Heart left ventricle (tissue), 16 donors: ENCODE measurements around the gene SERP1. TPM values are rescaled to one million over a fixed set of nuclear protein-coding genes. Genes with fewer than 3 reads are reported as not detected.

Experiments
- ATAC-seq, 4 donors: fragments of 200-7000 bp; cut with Tn5 transposase; one replicate each; pipeline ENCODE4 v1.9.1; 2020 to 2022; ENCODE audit warnings: moderate library complexity in 4 of 4, mild to moderate bottlenecking in 3 of 4, moderate number of reproducible peaks in 1 of 4
- DNase-seq, 5 donors: peaks; one replicate each; pipeline ENCODE4 v3.0.0-alpha.2; 2020
- H3K27ac ChIP-seq, 12 donors: fragments of 200-600 bp; sonication (generic) in 4 of 12; one replicate each; pipeline versions ENCODE4 v1.5.0 to v1.8.0; 2016 to 2022; ENCODE audit warnings: mild to moderate bottlenecking in 2 of 12
- H3K27me3 ChIP-seq, 9 donors: fragments of 200-600 bp; sonication (generic) in 2 of 9; one replicate each; pipeline versions ENCODE4 v1.5.1 to v1.8.0; 2016 to 2022; ENCODE audit warnings: mild to moderate bottlenecking in 3 of 9
- H3K36me3 ChIP-seq, 9 donors: fragments of 200-600 bp; sonication (generic) in 2 of 9; one replicate each; pipeline versions ENCODE4 v1.5.0 to v1.8.0; 2018 to 2022; ENCODE audit warnings: mild to moderate bottlenecking in 2 of 9
- H3K4me1 ChIP-seq, 12 donors: fragments of 200-600 bp; sonication (generic) in 4 of 12; one replicate each; pipeline versions ENCODE4 v1.5.0 to v1.8.0; 2016 to 2022; ENCODE audit warnings: mild to moderate bottlenecking in 3 of 12
- H3K4me3 ChIP-seq, 12 donors: fragments of 200-600 bp; sonication (generic) in 4 of 12; one replicate each; pipeline versions ENCODE4 v1.5.0 to v1.8.0; 2017 to 2022; ENCODE audit warnings: mild to moderate bottlenecking in 9 of 12, moderate library complexity in 4 of 12
- H3K9me3 ChIP-seq, 12 donors: fragments of 200-600 bp; sonication (generic) in 4 of 12; one replicate each; pipeline versions ENCODE4 v1.5.0 to v1.8.0; 2016 to 2022; ENCODE audit warnings: mild to moderate bottlenecking in 1 of 12
- CTCF ChIP-seq, 12 donors: fragments of 200-600 bp; sonication (generic) in 4 of 12; IDR thresholded peaks; one replicate each; pipeline versions ENCODE4 v1.5.0 to v1.8.0; 2018 to 2022; ENCODE audit warnings: antibody characterized with exemption in 12 of 12, mild to moderate bottlenecking in 5 of 12
- POLR2A ChIP-seq, 2 donors: fragments of 450-650 bp; IDR thresholded peaks; one replicate each; pipeline ENCODE4 v1.6.1; 2017; ENCODE audit warnings: antibody characterized with exemption in 2 of 2, mild to moderate bottlenecking in 2 of 2, moderate library complexity in 2 of 2
- WGBS, 4 donors: extraction: QIAGEN DNeasy Blood & Tissue Kit in 2 of 4; methylation state at CpG; one replicate each; pipeline versions ENCODE4 v1.1.5 to v1.1.7; 2013 to 2018; 5-methylcytosine and 5-hydroxymethylcytosine counted together
- intact Hi-C, 10 donors: fragments of 100-400 bp; cut with DNase I; formaldehyde crosslinking; loops; one replicate each; pipeline versions ENCODE4 v1.11.1 to v1.14.2; 2022
- polyA plus RNA-seq, 2 donors: library from polyadenylated mRNA; stranded (reverse); fragments of 200-250 nt; gene quantifications; one replicate each; pipeline ENCODE4 v1.2.3, GENCODE V29; 2013
- total RNA-seq, 9 donors: library from RNA; depleted of rRNA in 2 of 9; stranded (reverse); fragments of >200 nt in 2 of 9; fragmentation: NEBNext Ultra II Directional in 3 of 9; extraction: Animal tissue kit (Norgen Biotek cat#: 25700) in 3 of 9; gene quantifications; one replicate each; pipeline versions ENCODE4 v1.1.0 to v1.2.4, GENCODE V29; 2016 to 2023
- donor health status: ischemic (EF 13 %, LVEDD 7.1; RV severe dilation, severe dysfunction).
- donor health status: healthy with polysubstance abuse.
- donor health status: DM: no; HTN: yes; CAD: no.
- donor health status: DM: no; HTN: no; CAD: no.
- donor health status: ischemic (EF 25% LVEDD 6.9; RV normal size, moderate dysfunction).
- donor health status: ischemic (EF 25% LVEDD 5.7; RV mildly dilated, moderate dysfunction).
- donor health status: healthy.
- donor health status: DM: yes; HTN: yes; CAD: no.
- donor health status: ischemic (EF 35%, LVEDD 5.7; RV mildly dilated, moderate dysfunction).
- donor health status: nonischemic (EF 11% LVEDD 7.7; RV severe dilation, severe dysfunction).
- donor health status: DM: yes; HTN: yes; CAD: no.
- donor health status: PGD.
- donor health status: ischemic (EF 29% LVEDD 5.4; RV normal size, mild dysfunction).
- donor health status: nonischemic (EF 23%, LVEDD 6.1; RV moderate dilation, normal function).

SERP1 gene
- total and polyA plus RNA-seq, 11 donors: 14.8 to 86.9 (median 26.3) TPM

- WGBS, 4 donors: 30 to 45% (median 32%) methylated on average over 1 of the region's 1 CpG
These were observed 31.6 kb upstream of the SERP1 start for GRCh38 chr3:150577855-150578254.

GRCh38 chr3:150567328-150567727 lies 21.0 kb upstream of the SERP1 start:
- no peak overlapping the region for H3K4me3 ChIP-seq
- intact Hi-C loops: no loop called here
- no peaks in the 10 kb centered on the region for H3K27me3 ChIP-seq
- no peaks in the 10 kb centered on the region for H3K4me1 ChIP-seq
- DNase-seq (no peak), ATAC-seq (no peak)
- H3K9me3 ChIP-seq: no peaks in the 10 kb centered on the region
- peaks cover 2 to 100% (median 95%) of the 10 kb centered on the region in 9 donors for H3K36me3 ChIP-seq
- no peak overlapping the region for H3K27ac ChIP-seq
- no peak for TF ChIP-seq POLR2A (IDR thresholded peaks at IDR 0.05)
- no peak for TF ChIP-seq CTCF (IDR thresholded peaks at IDR 0.05)
- 82 to 92% (median 86%) methylated on average over 1 of the region's 1 CpG for WGBS, 4 donors

More at GRCh38 chr3:150577855-150578254, 31.6 kb upstream of the SERP1 start:
- Histone ChIP-seq H3K27ac (no peak overlapping the region), H3K4me1 (peaks cover 0 to 5% (median 0%) of the 10 kb centered on the region in 12 donors), H3K27me3 (no peaks in the 10 kb centered on the region), H3K36me3 (peaks cover 2 to 97% (median 80%) of the 10 kb centered on the region in 9 donors), H3K4me3 (no peak overlapping the region), H3K9me3 (no peaks in the 10 kb centered on the region)
- no peak for TF ChIP-seq POLR2A (IDR thresholded peaks at IDR 0.05)
- peak in 3 of 12 donors; percentile 11 to 13 (median 11) for TF ChIP-seq CTCF (IDR thresholded peaks at IDR 0.05)
- intact Hi-C loops: no loop called here
- no peak for DNase-seq
- ATAC-seq: no peak

- 81 to 98% (median 90%) methylated on average over 2 of the region's 2 CpGs for WGBS, 4 donors
- DNase-seq: no peak
- TF ChIP-seq POLR2A (IDR thresholded peaks at IDR 0.05) (no peak), CTCF (IDR thresholded peaks at IDR 0.05) (no peak)
- ATAC-seq: no peak
- H3K27ac ChIP-seq: no peak overlapping the region
- H3K4me1 ChIP-seq: no peaks in the 10 kb centered on the region
- no peaks in the 10 kb centered on the region for H3K27me3 ChIP-seq
- intact Hi-C loops: no loop called here
- H3K4me3 ChIP-seq: no peak overlapping the region
- H3K9me3 ChIP-seq: no peaks in the 10 kb centered on the region
- peaks cover 2 to 89% (median 67%) of the 10 kb centered on the region in 9 donors for H3K36me3 ChIP-seq
These were observed 17.9 kb upstream of the SERP1 start for GRCh38 chr3:150564243-150564642.

- DNase-seq: no peak
- no peak for ATAC-seq
- Histone ChIP-seq H3K9me3 (no peaks in the 10 kb centered on the region), H3K4me1 (peaks cover 0 to 18% (median 1%) of the 10 kb centered on the region in 12 donors), H3K27ac (no peak overlapping the region), H3K27me3 (no peaks in the 10 kb centered on the region), H3K36me3 (peaks cover 0 to 89% (median 54%) of the 10 kb centered on the region in 9 donors), H3K4me3 (no peak overlapping the region)
- TF ChIP-seq CTCF (IDR thresholded peaks at IDR 0.05) (no peak), POLR2A (IDR thresholded peaks at IDR 0.05) (no peak)
- WGBS, 4 donors: 41 to 65% (median 48%) methylated on average over 1 of the region's 1 CpG
- intact Hi-C loops: no loop called here
These were observed 11.4 kb upstream of the SERP1 start for GRCh38 chr3:150557725-150558124.
